Measurements from ENCODE around the gene CCDC43. TPM values are rescaled to one million over a fixed set of nuclear protein-coding genes. Genes with fewer than 3 reads are reported as not detected.

The CCDC43 gene
- total and polyA plus RNA-seq, 12 donors = 10.6 to 42.0 (median 18.2) TPM

DNA sequence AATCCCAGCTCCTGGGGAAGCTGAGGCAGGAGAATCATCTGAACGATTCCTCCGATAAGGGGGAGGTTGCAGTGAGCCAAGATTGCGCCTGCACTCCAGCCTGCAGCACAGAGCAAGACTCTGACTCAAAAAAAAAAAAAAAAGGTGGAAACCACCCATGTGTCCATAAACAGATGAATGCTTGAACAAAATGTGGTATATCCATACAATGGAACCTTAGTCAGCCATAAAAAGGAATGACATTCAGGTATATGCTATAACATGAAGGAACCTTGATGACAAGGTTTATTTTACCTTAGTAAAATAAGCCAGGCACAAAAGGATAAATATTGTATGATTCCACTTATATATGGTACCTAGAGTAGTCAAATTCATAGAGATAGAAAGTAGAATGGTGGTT lies 36.2 kb downstream of the CCDC43 start:
- intact Hi-C loops (cut with DNase I) = no loop called here
- no peaks in the 10 kb centered on the region for H3K9me3 ChIP-seq (replicated peaks in 1 of 3)
- TF ChIP-seq, protein P1, sequence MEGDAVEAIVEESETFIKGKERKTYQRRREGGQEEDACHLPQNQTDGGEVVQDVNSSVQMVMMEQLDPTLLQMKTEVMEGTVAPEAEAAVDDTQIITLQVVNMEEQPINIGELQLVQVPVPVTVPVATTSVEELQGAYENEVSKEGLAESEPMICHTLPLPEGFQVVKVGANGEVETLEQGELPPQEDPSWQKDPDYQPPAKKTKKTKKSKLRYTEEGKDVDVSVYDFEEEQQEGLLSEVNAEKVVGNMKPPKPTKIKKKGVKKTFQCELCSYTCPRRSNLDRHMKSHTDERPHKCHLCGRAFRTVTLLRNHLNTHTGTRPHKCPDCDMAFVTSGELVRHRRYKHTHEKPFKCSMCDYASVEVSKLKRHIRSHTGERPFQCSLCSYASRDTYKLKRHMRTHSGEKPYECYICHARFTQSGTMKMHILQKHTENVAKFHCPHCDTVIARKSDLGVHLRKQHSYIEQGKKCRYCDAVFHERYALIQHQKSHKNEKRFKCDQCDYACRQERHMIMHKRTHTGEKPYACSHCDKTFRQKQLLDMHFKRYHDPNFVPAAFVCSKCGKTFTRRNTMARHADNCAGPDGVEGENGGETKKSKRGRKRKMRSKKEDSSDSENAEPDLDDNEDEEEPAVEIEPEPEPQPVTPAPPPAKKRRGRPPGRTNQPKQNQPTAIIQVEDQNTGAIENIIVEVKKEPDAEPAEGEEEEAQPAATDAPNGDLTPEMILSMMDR (IDR thresholded peaks at IDR 0.05) = no peak
- TF ChIP-seq POLR2A (IDR thresholded peaks at IDR 0.05) = no peak
- WGBS, 4 donors = 84 to 94% (median 89%) methylated on average over 3 of the region's 3 CpGs
- H3K27me3 ChIP-seq = peaks cover 35% of the 10 kb centered on the region
- H3K36me3 ChIP-seq (replicated peaks in 1 of 2) = no peaks in the 10 kb centered on the region
- no peak overlapping the region for H3K27ac ChIP-seq
- H3K4me3 ChIP-seq = no peak overlapping the region
- no peak for DNase-seq
- H3K4me1 ChIP-seq (replicated peaks in 1 of 2) = no peaks in the 10 kb centered on the region

DNA sequence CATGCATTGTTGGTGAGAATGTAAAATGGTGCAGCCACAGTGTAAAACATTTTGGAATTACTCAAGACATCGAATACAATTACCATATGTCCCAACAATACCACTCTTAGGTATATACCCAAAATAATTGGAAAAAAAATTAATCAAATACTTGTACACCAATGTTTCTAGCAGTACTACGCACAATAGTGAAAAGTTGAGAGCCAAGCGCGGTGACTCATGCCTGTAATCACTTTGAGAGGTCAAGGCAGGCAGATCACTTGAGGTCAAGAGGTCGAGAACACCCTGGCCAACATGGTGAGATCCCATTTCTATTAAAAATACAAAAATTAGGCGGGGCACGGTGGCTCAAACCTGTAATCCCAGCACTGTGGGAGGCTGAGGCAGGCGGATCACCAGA lies 36.8 kb downstream of the CCDC43 start:
- Histone ChIP-seq H3K27ac (no peak overlapping the region), H3K9me3 (replicated peaks in 1 of 3) (no peaks in the 10 kb centered on the region), H3K27me3 (peaks cover 31% of the 10 kb centered on the region), H3K4me1 (replicated peaks in 1 of 2) (no peaks in the 10 kb centered on the region), H3K36me3 (replicated peaks in 1 of 2) (no peaks in the 10 kb centered on the region), H3K4me3 (no peak overlapping the region)
- intact Hi-C loops (cut with DNase I) = no loop called here
- WGBS, 4 donors = 73 to 76% (median 75%) methylated on average over 8 of the region's 8 CpGs
- no peak for DNase-seq
- TF ChIP-seq POLR2A (IDR thresholded peaks at IDR 0.05) = no peak
- TF ChIP-seq, protein P1 (IDR thresholded peaks at IDR 0.05) = no peak

DNA sequence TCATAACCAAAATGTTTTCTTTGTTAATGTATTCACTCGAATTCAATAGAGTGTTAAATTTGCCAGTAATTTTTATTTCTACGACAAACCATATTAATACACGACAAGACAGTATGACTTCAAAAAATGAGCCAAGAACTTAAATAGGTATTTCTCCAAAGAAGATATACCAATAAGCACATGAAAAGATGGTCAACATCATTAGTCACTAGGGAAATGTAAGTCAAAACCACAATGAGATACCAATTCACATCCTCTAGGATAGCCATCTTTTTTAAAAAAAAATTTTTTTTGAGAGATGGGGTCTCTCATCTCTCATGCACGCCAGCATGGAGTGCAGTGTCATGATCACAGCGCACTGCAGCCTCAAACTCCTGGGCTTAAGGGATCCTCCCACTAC lies 38.3 kb downstream of the CCDC43 start:
- WGBS, 4 donors = 75 to 80% (median 78%) methylated on average over 5 of the region's 5 CpGs
- peaks cover 17% of the 10 kb centered on the region for H3K27me3 ChIP-seq
- H3K27ac ChIP-seq = no peak overlapping the region
- no peaks in the 10 kb centered on the region for H3K36me3 ChIP-seq (replicated peaks in 1 of 2)
- TF ChIP-seq, protein P1 (IDR thresholded peaks at IDR 0.05) = no peak
- intact Hi-C loops (cut with DNase I) = no loop called here
- no peak overlapping the region for H3K4me3 ChIP-seq
- no peaks in the 10 kb centered on the region for H3K9me3 ChIP-seq (replicated peaks in 1 of 3)
- no peak for DNase-seq
- no peaks in the 10 kb centered on the region for H3K4me1 ChIP-seq (replicated peaks in 1 of 2)

DNA sequence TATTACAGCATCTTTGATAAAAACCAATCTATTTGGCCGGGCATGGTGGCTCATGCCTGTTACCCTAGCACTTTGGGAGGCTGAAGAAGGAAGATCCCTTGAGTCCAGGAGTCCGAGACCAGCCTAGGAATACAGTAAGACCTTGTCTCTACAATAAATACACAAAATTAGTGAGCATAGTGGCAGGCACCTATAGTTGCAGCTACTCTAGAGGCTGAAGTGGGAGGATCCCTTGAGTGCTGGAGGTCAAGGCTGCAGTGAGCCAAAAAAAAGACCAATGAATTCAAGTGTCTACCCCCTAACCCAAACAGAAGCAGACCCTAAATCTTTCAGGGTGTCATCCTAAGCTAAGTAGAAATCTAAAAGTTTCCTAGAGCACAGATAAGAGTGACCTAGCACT lies 40.6 kb downstream of the CCDC43 start:
- no peak overlapping the region for H3K4me3 ChIP-seq
- DNase-seq = no peak
- H3K36me3 ChIP-seq (replicated peaks in 1 of 2) = no peaks in the 10 kb centered on the region
- no peak for TF ChIP-seq POLR2A (IDR thresholded peaks at IDR 0.05)
- TF ChIP-seq, protein P1 (IDR thresholded peaks at IDR 0.05) = no peak
- H3K9me3 ChIP-seq (replicated peaks in 1 of 3) = no peaks in the 10 kb centered on the region
- no peaks in the 10 kb centered on the region for H3K27me3 ChIP-seq
- no peaks in the 10 kb centered on the region for H3K4me1 ChIP-seq (replicated peaks in 1 of 2)
- no peak overlapping the region for H3K27ac ChIP-seq
- intact Hi-C loops (cut with DNase I) = no loop called here
- 45 to 54% (median 51%) methylated on average over 2 of the region's 2 CpGs for WGBS, 4 donors
